Thoracic aorta (tissue), 2 donors: ENCODE data around the gene PRDM5. TPM values are rescaled to one million over a fixed set of nuclear protein-coding genes. Genes with fewer than 3 reads are reported as not detected.

Experiments
- ATAC-seq: fragments of 150-250 bp; one replicate; pipeline ENCODE4 v1.8.0; 2017; ENCODE audit warnings: low read depth; ENCODE audit not compliant: insufficient number of reproducible peaks, low FRiP score
- DNase-seq: peaks from one replicate; pipeline ENCODE4 v3.0.0-alpha.2; 2020; ENCODE audit warnings: low spot score
- H3K27ac ChIP-seq, 2 donors: fragments of 200-600 bp; sonication (generic); 1 replicate in 1 of 2; 2 replicates in 1 of 2; pipeline ENCODE4 v1.5.1; 2016; ENCODE audit warnings: mild to moderate bottlenecking in 2 of 2, moderate library complexity in 2 of 2
- H3K27me3 ChIP-seq: fragments of 200-600 bp; sonication (generic); replicated peaks from 2 replicates; pipeline ENCODE4 v1.6.0; 2016; ENCODE audit warnings: mild to moderate bottlenecking; ENCODE audit not compliant: insufficient read depth
- H3K36me3 ChIP-seq: fragments of 200-600 bp; sonication (generic); one replicate; pipeline ENCODE4 v1.5.1; 2016
- H3K4me1 ChIP-seq, 2 donors: fragments of 200-600 bp; sonication (generic); 1 replicate in 1 of 2; 2 replicates in 1 of 2; pipeline versions ENCODE4 v1.5.1 to v1.6.0; 2016; ENCODE audit warnings: low read depth in 2 of 2, mild to moderate bottlenecking in 1 of 2; ENCODE audit not compliant: control insufficient read depth in 1 of 2
- H3K4me3 ChIP-seq: fragments of 200-600 bp; sonication (generic); 2 replicates; pipeline ENCODE4 v1.5.1; 2016; ENCODE audit warnings: mild to moderate bottlenecking
- H3K9me3 ChIP-seq: fragments of 200-600 bp; sonication (generic); 2 replicates; pipeline ENCODE4 v1.5.1; 2016
- CTCF ChIP-seq: fragments of 200-600 bp; sonication (generic); IDR thresholded peaks from one replicate; pipeline ENCODE4 v1.5.1; 2019; ENCODE audit warnings: antibody characterized with exemption
- total RNA-seq, 2 donors: library from RNA; depleted of rRNA; stranded (reverse); fragments of >200 nt; gene quantifications; one replicate each; pipeline versions ENCODE4 v1.1.0 to v1.2.3, GENCODE V29; 2016

The PRDM5 gene
- total RNA-seq, 2 donors from 2014 or later: 16.6 to 19.9 TPM

GRCh38 chr4:120897981-120898719 is 24.4 kb downstream of the PRDM5 start:
- TF ChIP-seq CTCF: no peak
- no peak overlapping the region for H3K27ac ChIP-seq
- no peaks in the 10 kb centered on the region for H3K36me3 ChIP-seq
- H3K4me1 ChIP-seq: no peaks in the 10 kb centered on the region
- no peaks in the 10 kb centered on the region for H3K9me3 ChIP-seq
- H3K27me3 ChIP-seq: no peaks in the 10 kb centered on the region
- H3K4me3 ChIP-seq: no peak overlapping the region
- DNase-seq: no peak
- no peak for ATAC-seq

- ATAC-seq: no peak
- H3K27ac ChIP-seq: no peak overlapping the region
- TF ChIP-seq CTCF: no peak
- H3K36me3 ChIP-seq: no peaks in the 10 kb centered on the region
- no peak for DNase-seq
- H3K9me3 ChIP-seq: no peaks in the 10 kb centered on the region
- no peaks in the 10 kb centered on the region for H3K27me3 ChIP-seq
- no peak overlapping the region for H3K4me3 ChIP-seq
- no peaks in the 10 kb centered on the region for H3K4me1 ChIP-seq
These were observed 27.0 kb downstream of the PRDM5 start for GRCh38 chr4:120895554-120895953.

- ATAC-seq: no peak
These were observed 29.2 kb downstream of the PRDM5 start for GRCh38 chr4:120893314-120893713.

GRCh38 chr4:120886191-120886590 is 36.3 kb downstream of the PRDM5 start:
- no peak for DNase-seq
- Histone ChIP-seq H3K4me3 (no peak overlapping the region), H3K9me3 (no peaks in the 10 kb centered on the region), H3K27me3 (no peaks in the 10 kb centered on the region), H3K27ac (no peak overlapping the region), H3K4me1 (no peaks in the 10 kb centered on the region), H3K36me3 (no peaks in the 10 kb centered on the region)
- TF ChIP-seq CTCF: no peak
- no peak for ATAC-seq

More at GRCh38 chr4:120893314-120893713, 29.2 kb downstream of the PRDM5 start:
- no peaks in the 10 kb centered on the region for H3K9me3 ChIP-seq
- no peaks in the 10 kb centered on the region for H3K27me3 ChIP-seq
- no peak for TF ChIP-seq CTCF
- no peak overlapping the region for H3K4me3 ChIP-seq
- no peaks in the 10 kb centered on the region for H3K36me3 ChIP-seq
- no peak overlapping the region for H3K27ac ChIP-seq
- DNase-seq: no peak
- no peaks in the 10 kb centered on the region for H3K4me1 ChIP-seq

GRCh38 chr4:120881846-120882245 is 40.7 kb downstream of the PRDM5 start:
- Histone ChIP-seq H3K27me3 (no peaks in the 10 kb centered on the region), H3K36me3 (no peaks in the 10 kb centered on the region), H3K9me3 (no peaks in the 10 kb centered on the region), H3K27ac (no peak overlapping the region), H3K4me3 (no peak overlapping the region), H3K4me1 (no peaks in the 10 kb centered on the region)
- ATAC-seq (no peak), DNase-seq (no peak)
- TF ChIP-seq CTCF: no peak
